ENCODE results near the gene HBEGF. TPM values are rescaled to one million over a fixed set of nuclear protein-coding genes. Genes with fewer than 3 reads are reported as not detected.

The HBEGF gene
- polyA plus RNA-seq, 1 donor: 19.4 TPM

GRCh38 chr5:140336388-140336787 lies 10.0 kb downstream of the HBEGF start:
- DNase-seq: peak; percentile 66

GRCh38 chr5:140331638-140332037 lies 14.8 kb downstream of the HBEGF start:
- DNase-seq: no peak

- DNase-seq: no peak
Measured at GRCh38 chr5:140329739-140330481, 16.5 kb downstream of the HBEGF start.

GRCh38 chr5:140328036-140328764 lies 18.2 kb downstream of the HBEGF start:
- DNase-seq: no peak

DNA sequence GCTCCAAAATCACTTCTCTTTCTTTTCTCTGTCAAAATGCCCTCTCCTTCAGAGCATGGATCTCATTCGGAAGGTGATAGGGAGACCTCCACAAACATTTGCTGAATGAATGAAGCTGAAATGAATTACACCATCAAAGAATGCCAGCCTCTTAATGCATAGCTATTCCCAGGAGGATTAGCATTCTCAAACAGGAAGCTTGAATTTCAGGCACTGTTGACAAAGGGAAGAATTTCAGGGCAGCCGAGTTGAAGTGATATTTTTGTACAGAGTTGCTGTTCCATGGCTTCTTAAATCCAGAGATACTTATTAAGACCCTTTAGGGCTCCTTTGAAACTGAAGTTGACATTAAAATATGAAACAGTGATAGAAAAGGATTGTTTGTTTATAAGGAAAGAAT lies 18.8 kb downstream of the HBEGF start:
- DNase-seq: no peak

DNA sequence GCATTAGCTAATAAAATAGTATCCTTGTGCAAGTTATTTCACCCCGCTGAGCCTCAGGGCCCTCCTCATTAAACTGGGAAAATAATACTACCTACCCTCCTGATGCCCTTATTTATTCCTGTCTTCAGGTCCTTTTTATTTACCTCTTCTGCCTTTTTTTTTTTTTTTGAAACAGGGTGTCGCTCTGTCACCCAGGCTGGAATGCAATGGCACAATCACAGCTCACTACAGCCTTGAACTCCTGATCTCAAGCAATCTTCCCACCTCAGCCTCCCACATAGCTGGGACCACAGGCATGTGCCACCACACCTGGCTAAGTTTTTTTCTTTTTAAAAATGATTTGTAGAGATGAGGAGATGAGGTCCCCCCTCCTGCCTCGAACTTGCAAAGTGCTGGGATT lies 20.9 kb downstream of the HBEGF start:
- no peak for DNase-seq

GRCh38 chr5:140324617-140325241 lies 21.7 kb downstream of the HBEGF start:
- no peak for DNase-seq

GRCh38 chr5:140324041-140324600 lies 22.3 kb downstream of the HBEGF start:
- DNase-seq: no peak

- DNase-seq: no peak
Measured at GRCh38 chr5:140322751-140323731, 23.4 kb downstream of the HBEGF start.

GRCh38 chr5:140321796-140322195 lies 24.6 kb downstream of the HBEGF start:
- no peak for DNase-seq

DNA sequence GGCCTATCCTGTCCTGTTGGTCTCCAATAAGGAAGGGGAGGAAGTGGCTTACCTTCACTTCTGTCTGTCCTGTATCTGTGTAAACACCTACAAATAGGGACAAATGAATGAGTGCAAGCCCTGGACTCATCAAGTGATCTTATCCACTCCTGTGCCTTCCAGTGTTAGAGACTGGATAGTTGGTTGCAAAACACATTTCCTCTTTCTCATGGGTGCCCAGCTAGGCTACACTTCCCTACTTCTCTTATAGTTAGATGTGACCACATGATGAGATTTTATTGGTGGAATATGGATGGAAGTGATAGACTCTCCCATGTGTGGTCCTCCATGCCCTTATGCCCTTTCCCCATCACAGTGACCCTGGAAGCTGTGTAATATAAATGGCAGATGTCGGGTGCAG lies 26.6 kb downstream of the HBEGF start:
- no peak for DNase-seq

DNA sequence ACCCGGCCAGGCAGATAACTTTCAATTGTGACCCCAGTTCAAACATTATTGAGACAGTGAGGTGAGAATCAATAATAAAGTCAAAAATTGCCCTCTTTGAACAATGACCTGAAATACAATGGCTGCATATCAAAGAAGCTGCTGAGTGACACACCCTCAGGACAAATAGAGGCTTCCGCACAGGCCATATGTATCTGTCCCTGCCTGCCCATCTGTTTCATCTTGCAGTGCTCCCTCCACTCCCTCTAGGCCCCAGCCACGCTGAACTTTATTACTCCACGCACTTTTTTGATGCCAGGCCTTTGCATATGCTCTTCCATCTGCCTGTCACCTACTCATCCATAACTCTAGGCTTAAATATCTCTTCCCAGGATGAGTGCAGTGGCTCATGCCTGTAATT lies 27.6 kb downstream of the HBEGF start:
- no peak for DNase-seq

DNA sequence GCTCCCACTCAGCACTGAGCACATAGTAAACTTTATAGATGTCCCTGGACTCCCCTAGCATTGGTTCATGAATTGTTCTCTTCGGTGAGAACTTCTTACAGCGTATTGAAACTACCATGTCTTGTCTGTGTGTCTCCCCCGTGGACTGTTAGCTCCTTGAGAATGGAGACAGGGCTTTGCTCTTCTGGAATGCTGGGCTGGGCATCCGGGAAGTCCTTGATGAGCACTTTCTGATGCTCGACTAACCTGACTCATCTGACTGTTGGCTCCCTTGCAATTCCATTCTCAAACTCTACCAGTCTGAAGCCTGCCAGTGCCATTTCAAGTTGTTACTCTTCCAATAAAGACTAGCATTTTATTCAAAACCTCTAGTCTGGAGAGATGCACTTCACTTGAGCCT lies 28.5 kb downstream of the HBEGF start:
- DNase-seq: no peak

GRCh38 chr5:140312791-140313189 lies 33.6 kb downstream of the HBEGF start:
- no peak for DNase-seq

DNA sequence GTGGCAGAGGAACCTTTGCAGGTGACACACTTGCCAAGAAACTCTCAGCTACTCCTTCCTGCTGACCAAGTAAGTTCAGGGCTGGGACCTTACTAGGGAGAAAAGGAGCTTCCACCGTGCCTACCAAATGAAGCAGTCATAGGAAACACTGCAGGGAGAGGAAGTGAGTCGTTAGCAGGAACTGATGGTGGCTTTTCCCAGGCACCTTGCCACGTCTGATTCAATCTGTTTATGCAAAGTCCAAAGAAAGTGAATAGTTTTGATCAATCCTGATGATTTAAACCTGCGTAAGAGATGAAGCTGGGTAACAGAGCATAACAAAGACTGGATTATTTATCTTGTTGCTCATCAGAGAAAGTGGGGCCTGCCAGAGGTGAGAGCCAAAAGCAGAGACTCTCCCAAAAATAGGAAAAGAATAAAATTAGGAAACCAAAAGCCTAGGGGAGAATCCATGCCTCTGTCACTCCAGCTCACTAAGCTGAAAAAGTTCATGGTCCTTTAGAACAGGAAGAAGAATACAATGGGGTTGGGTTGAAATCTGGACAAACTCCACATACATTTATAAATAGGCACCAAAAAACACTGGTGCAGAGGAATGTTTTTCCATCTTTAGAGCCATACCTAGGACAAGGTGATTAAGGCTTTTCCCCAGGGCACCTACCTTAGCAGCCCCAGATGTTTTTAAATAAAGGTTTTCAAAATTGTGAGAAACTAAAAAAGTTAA lies 34.2 kb downstream of the HBEGF start:
- no peak for DNase-seq

GRCh38 chr5:140311011-140311467 lies 35.4 kb downstream of the HBEGF start:
- no peak for DNase-seq

GRCh38 chr5:140310434-140310833 lies 36.0 kb downstream of the HBEGF start:
- no peak for DNase-seq

- DNase-seq: no peak
Measured at GRCh38 chr5:140309706-140310249, 36.6 kb downstream of the HBEGF start.

DNA sequence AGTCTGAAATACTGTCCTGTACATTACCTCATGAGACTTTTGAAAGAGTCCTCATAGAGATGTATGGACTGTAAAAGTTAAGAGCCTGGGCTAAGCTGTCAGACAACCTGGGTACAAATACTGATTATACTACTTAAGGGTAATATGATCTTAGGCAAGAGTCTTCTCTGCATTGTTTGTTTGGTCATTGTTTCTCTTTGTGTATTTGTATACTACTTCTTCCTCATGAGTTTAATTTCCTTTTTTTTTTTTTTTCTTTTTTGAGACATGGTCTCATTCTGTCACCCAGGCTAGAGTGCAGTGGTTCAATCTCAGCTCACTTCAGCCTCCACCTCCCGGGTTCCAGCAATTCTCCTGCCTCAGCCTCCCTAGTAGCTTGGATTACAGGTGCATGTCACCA lies 40.9 kb downstream of the HBEGF start:
- DNase-seq: no peak

- DNase-seq: no peak
Measured at GRCh38 chr5:140303966-140304365, 42.4 kb downstream of the HBEGF start.

All from hindlimb muscle (tissue), 1 donor.